GM19455 (cell line): Measurements from ENCODE around the gene SERP1.

Experiments used
- ATAC-seq: cut with Tn5 transposase; IDR thresholded peaks from one replicate; pipeline ENCODE4 v1.9.1; 2021; ENCODE audit not compliant: unreplicated experiment

Gene SERP1

GRCh38 chr3:150494411-150494977 is 51.8 kb downstream of the SERP1 start:
- ATAC-seq, result no peak
